Measurements from ENCODE around the gene CRTC3. TPM values are rescaled to one million over a fixed set of nuclear protein-coding genes. Genes with fewer than 3 reads are reported as not detected.
A peak's percentile ranks its signal among the peaks of the same experiment; 100 is the strongest.

The CRTC3 gene
- total RNA-seq, 1 experiment from 2014 or later = 35.3 TPM

GRCh38 chr15:90680371-90680935 is 150.7 kb downstream of the CRTC3 start:
- no peak for TF ChIP-seq EZH2 (IDR thresholded peaks at IDR 0.05; ENCODE audit: borderline replicate concordance, low read depth, low read length, poor library complexity, severe bottlenecking)
- no peak for TF ChIP-seq CTCF (conservative IDR thresholded peaks at IDR 0.05; ENCODE audit: low read depth, low read length)
- CTCF ChIA-PET = no interaction called here
- H3K9me3 ChIP-seq (ENCODE audit: low read depth, low read length, poor library complexity, severe bottlenecking) = no peaks in the 10 kb centered on the region
- no peak overlapping the region for H3K4me3 ChIP-seq (ENCODE audit: low read depth, low read length, poor library complexity, severe bottlenecking)
- intact Hi-C loops (cut with micrococcal nuclease; ENCODE audit: unreplicated experiment) = no loop called here
- BruUV-seq (replicated peaks) = no TSS peak
- H3K36me3 ChIP-seq (ENCODE audit: insufficient read depth, low read length, poor library complexity, severe bottlenecking) = no peaks in the 10 kb centered on the region
- H3K27me3 ChIP-seq (replicated peaks; ENCODE audit: insufficient read depth, low read depth, low read length, poor library complexity) = no peaks in the 10 kb centered on the region
- POLR2A ChIA-PET (ENCODE audit: low non-redundant PET) = no interaction called here
- DNase-seq (ENCODE audit: low spot score) = no peak
- peaks cover 5% of the 10 kb centered on the region for H3K4me1 ChIP-seq (ENCODE audit: insufficient read depth, low read length, poor library complexity, severe bottlenecking)
- peak overlapping the region; percentile 27 for H3K27ac ChIP-seq (ENCODE audit: low read depth, low read length, poor library complexity, severe bottlenecking)

- Histone ChIP-seq H3K27ac (ENCODE audit: low read depth, low read length, poor library complexity, severe bottlenecking) (peak overlapping the region; percentile 27), H3K4me3 (ENCODE audit: low read depth, low read length, poor library complexity, severe bottlenecking) (no peak overlapping the region), H3K36me3 (ENCODE audit: insufficient read depth, low read length, poor library complexity, severe bottlenecking) (no peaks in the 10 kb centered on the region), H3K9me3 (ENCODE audit: low read depth, low read length, poor library complexity, severe bottlenecking) (no peaks in the 10 kb centered on the region), H3K27me3 (replicated peaks; ENCODE audit: insufficient read depth, low read depth, low read length, poor library complexity) (no peaks in the 10 kb centered on the region), H3K4me1 (ENCODE audit: insufficient read depth, low read length, poor library complexity, severe bottlenecking) (peaks cover 8% of the 10 kb centered on the region)
- no peak for TF ChIP-seq EZH2 (IDR thresholded peaks at IDR 0.05; ENCODE audit: borderline replicate concordance, low read depth, low read length, poor library complexity, severe bottlenecking)
- no peak for TF ChIP-seq CTCF (conservative IDR thresholded peaks at IDR 0.05; ENCODE audit: low read depth, low read length)
- BruUV-seq (replicated peaks) = no TSS peak
- ChIA-PET POLR2A (ENCODE audit: low non-redundant PET) (no interaction called here), CTCF (interaction anchor here (0.7 kb wide), 1 partner anchor 10 kb away, joined by 4 read pairs; no protein-coding TSS in a partner anchor)
- DNase-seq (ENCODE audit: low spot score) = no peak
- intact Hi-C loops (cut with micrococcal nuclease; ENCODE audit: unreplicated experiment) = no loop called here
Observed at GRCh38 chr15:90681056-90681455, 151.3 kb downstream of the CRTC3 start.

DNA sequence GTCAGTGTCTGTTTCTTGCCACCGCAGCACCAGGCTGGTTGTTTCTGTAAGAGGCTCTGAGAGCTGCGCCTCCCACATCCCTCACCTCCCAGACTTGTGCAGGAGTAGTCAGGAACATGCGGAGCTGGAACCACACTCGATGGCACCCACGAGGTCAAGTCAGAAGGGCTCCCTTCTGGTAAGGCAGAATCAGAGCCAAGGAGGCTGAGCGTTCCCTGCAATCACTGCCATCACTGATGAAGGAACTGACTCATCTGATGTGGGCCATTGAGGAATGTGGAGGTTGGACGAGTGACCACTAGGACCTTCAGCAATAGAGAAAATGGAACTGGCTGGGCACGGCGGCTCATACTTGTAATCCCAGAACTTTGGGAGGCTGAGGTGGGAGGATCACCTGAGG is 151.8 kb downstream of the CRTC3 start:
- Histone ChIP-seq H3K4me3 (ENCODE audit: low read depth, low read length, poor library complexity, severe bottlenecking) (no peak overlapping the region), H3K9me3 (ENCODE audit: low read depth, low read length, poor library complexity, severe bottlenecking) (no peaks in the 10 kb centered on the region), H3K27ac (ENCODE audit: low read depth, low read length, poor library complexity, severe bottlenecking) (no peak overlapping the region), H3K36me3 (ENCODE audit: insufficient read depth, low read length, poor library complexity, severe bottlenecking) (no peaks in the 10 kb centered on the region), H3K4me1 (ENCODE audit: insufficient read depth, low read length, poor library complexity, severe bottlenecking) (peaks cover 13% of the 10 kb centered on the region), H3K27me3 (replicated peaks; ENCODE audit: insufficient read depth, low read depth, low read length, poor library complexity) (no peaks in the 10 kb centered on the region)
- ChIA-PET CTCF (interaction anchor here (0.7 kb wide), 1 partner anchor 10 kb away, joined by 4 read pairs; no protein-coding TSS in a partner anchor), POLR2A (ENCODE audit: low non-redundant PET) (interaction anchor here (0.6 kb wide), 1 partner anchor 14 kb away, joined by 3 read pairs; no protein-coding TSS in a partner anchor)
- intact Hi-C loops (cut with micrococcal nuclease; ENCODE audit: unreplicated experiment) = no loop called here
- TF ChIP-seq EZH2 (IDR thresholded peaks at IDR 0.05; ENCODE audit: borderline replicate concordance, low read depth, low read length, poor library complexity, severe bottlenecking) (no peak), CTCF (conservative IDR thresholded peaks at IDR 0.05; ENCODE audit: low read depth, low read length) (no peak)
- no TSS peak for BruUV-seq (replicated peaks)
- DNase-seq (ENCODE audit: low spot score) = no peak

Measured in A673 (cell line).